A673 (cell line): Measurements from ENCODE around the gene ACD.

ENCODE experiments used
- CTCF ChIP-seq: fragments of 300-800, 200-600 bp; sonication (generic); conservative IDR thresholded peaks from 2 replicates; pipeline ENCODE4 v1.5.1; 2017; ENCODE audit warnings: low read depth, mild to moderate bottlenecking, antibody characterized with exemption, low read length, moderate library complexity, mixed read lengths
- EZH2 ChIP-seq: fragments of 200-600 bp; sonication (generic); IDR thresholded peaks from 2 replicates; pipeline ENCODE4 v1.6.1; 2017; ENCODE audit warnings: borderline replicate concordance, low read depth, mild to moderate bottlenecking, mixed read lengths, antibody characterized with exemption, low read length; ENCODE audit not compliant: poor library complexity, severe bottlenecking

GRCh38 chr16:67644038-67644437, 16.0 kb downstream of the ACD start:
- TF ChIP-seq CTCF (no peak), EZH2 (no peak)
